Renal cortical epithelial cell (primary cell): ENCODE data around the gene PAGR1. TPM values are rescaled to one million over a fixed set of nuclear protein-coding genes. Genes with fewer than 3 reads are reported as not detected.
A peak's percentile ranks its signal among the peaks of the same experiment; 100 is the strongest.
"Not testable (repeated sequence)": the region's sequence is repeated elsewhere in the genome, so short reads cannot be mapped to it uniquely, and the experiment has no call there.

ENCODE experiments used
- DNase-seq: peaks from one replicate; pipeline ENCODE4 v3.0.0-alpha.2; 2011; ENCODE audit warnings: low read depth
- total RNA-seq: library from RNA; depleted of rRNA; stranded (reverse); fragments of >200 nt; gene quantifications from 2 replicates; pipeline ENCODE4 v1.2.3, GENCODE V29; 2014

PAGR1 gene
- total RNA-seq, result 17.7 and 19.6 TPM in 2 replicates

DNA sequence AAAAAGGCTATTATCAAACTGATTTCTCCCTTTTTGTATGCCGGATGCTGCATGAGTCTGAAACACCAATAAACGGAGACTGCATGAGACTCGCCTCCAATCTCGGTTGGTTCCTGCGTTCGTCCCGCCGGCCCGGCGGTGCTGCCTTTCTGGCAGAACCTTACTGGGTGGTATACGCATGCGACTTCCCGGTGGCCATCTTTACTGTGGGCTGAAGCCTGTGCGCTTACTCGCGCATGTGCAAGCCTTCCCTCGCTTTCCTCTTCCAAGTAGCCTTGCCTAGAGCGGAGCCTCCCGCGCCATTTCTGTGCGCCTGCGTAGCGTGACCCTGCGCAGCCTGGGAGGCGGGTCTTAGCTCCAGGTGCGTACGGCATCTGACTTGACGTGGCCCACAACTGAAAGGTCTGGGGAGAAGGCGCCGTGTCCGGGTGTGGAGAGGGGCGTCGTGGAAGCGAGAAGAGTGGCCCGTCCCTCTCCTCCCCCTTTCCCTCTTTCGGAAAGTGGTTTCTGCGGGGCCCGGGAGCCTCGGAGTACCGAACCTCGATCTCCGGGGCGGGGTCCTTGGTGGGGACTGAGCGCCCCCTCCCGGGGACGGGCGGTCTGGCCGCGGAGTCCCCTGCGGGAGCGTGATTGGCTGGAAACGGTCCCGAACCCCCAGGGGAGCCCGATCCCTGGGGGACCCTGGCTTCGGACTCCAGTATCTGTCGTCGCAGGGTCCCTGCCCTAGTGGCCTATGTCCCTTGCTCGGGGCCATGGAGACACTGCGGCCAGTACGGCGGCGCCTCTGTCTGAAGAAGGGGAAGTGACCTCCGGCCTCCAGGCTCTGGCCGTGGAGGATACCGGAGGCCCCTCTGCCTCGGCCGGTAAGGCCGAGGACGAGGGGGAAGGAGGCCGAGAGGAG, at the start of gene PAGR1:
Gene PAGR1, plus strand, starts transcription at position 360 of the 901 bp plus-strand sequence. Its CDS starts 374 bp downstream, at position 734.
- DNase-seq, result peak; percentile 99

GRCh38 chr16:29766571-29766970, 49.4 kb upstream of the PAGR1 start:
- no peak for DNase-seq

- no peak for DNase-seq
These were observed 48.9 kb upstream of the PAGR1 start for GRCh38 chr16:29767062-29767461.

- no peak for DNase-seq
These were observed 46.4 kb upstream of the PAGR1 start for GRCh38 chr16:29769507-29769906.

- no peak for DNase-seq
These were observed 45.6 kb upstream of the PAGR1 start for GRCh38 chr16:29770250-29770929.

DNA sequence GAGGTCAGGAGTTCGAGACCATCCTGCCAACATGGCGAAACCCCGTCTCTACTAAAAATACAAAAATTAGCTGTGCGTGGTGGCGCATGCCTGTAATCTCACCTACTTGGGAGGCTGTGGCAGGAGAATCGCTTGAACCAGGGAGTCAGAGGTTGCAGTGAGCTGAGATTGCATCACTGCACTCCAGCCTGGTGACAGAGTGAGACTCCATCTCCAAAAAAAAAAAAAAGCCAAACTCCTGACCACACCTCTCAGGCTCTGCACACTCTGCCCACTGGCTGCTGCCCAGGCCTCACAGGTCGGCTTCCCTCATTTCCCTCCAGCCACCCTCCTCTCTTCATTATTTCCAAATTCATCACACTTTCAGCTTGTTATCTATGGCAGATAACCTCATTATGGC, 43.6 kb upstream of the PAGR1 start:
- not testable (repeated sequence) for DNase-seq

GRCh38 chr16:29774730-29775129, 41.2 kb upstream of the PAGR1 start:
- DNase-seq, result no peak

DNA sequence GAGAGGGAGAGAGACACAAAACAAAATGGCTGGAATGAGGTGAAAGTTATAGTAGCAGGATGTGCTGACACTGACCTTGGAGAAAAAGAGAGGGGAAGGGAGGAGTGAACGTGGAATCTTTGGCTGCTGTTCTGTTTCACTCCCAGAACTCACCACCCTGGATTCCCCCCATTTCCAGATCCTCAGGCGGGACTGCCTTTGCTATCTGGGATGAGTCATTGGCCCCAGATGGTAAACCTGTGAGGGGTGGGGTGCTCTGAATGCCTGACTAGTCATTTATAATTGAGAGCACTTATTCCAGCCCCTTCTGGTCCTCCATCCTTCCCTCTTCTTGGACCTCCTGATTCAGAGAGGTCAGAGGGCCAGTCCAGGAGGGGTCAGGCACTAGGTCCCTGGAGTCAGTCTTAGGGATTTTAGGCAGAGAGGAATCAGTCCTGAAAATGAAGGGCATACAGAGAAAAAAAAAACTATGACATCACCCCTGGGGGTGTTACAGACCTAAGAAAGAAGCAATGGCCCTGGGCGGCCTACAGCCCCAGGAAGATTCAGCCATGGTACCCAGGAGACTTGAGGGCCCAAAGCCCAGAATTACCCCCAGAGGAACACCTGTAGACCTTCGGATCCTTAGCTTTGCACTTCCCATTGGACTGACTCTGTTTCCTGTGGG, 40.1 kb upstream of the PAGR1 start:
- peak; percentile 26 for DNase-seq

DNA sequence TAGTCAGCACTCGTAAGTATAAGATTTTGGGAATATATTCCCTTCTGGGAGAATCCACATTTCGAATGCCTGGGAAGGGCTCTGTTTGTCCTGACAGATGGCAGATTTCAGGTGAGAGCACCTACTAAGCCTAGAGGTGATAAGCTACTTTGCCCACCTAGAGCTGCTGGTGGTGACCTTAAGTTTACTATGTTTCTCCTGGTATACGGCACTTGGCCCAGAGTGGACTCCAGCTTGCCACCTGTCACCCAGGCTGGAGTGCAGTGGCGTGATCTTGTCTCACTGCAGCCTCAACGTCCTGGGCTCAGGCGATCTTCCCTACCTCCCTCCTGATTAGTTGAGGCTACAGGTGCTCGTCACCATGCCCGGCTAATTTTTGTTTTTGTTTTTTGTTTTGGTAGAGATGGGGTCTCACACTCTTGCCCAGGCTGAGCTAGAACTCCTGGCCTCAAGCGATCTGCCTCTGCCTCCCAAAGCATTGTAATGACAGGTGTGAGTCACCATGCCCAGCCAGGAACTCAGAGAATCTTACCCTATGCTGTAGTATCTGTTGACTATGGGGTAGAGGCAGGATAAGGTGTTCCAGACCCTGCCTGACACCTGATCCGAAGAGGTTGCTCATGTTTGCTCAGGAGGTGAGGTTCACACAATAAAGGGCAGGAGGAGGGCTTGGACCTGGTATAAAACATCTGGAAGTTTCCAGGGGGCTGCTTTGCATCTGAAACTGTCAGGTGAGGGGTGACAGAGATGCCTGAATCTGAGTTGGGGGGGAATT, 38.2 kb upstream of the PAGR1 start, which contains the start of gene ZG16:
Gene ZG16, plus strand, starts transcription at position 681 of the 775 bp plus-strand sequence. CDS start 1,011 bp downstream, outside the sequence.
- no peak for DNase-seq

DNA sequence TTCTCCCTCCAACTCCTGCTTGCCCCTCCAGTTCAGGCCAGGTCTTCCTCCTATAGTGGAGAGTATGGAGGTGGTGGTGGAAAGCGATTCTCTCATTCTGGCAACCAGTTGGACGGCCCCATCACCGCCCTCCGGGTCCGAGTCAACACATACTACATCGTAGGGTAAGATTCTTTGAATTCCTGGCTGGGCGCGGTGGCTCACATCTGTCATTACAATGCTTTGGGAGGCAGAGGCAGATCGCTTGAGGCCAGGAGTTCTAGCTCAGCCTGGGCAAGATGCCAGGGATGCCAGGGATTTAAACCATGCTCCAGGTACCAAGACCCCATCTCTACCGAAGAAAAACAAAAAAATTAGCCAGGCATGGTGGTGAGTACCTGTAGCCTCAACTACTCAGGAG, 36.5 kb upstream of the PAGR1 start:
- DNase-seq, result no peak

GRCh38 chr16:29783094-29783953, 32.6 kb upstream of the PAGR1 start:
- DNase-seq, result not testable (repeated sequence)

- no peak for DNase-seq
These were observed 31.8 kb upstream of the PAGR1 start for GRCh38 chr16:29784157-29784556.

DNA sequence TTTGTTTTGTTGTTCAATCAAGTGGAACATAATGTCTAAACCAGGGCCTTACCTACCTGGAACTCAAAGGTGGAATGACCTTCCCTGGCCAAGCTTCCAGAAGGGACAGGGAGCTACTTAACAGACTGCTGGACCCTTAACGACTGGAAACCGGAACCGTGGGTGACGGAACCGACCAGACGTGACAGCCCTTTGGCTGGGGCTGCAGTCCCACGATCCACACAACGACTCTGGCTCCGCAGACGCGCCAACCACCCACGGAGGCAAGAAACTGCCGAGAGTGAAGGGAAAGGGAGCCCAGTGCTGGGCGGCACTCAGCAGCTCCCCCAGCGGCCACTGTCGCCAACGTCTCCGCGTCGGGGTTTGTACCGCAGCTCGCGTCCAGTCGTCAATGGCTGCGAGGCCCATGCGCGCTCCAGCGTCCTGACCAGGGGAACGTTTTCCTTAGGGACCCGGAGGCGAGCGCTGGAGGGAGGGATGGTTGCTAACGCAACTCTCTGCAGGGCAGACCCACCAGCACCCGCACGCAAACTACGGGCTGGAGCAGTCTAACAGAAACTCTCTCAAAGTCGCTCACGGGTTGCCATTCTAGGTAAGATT, 31.0 kb upstream of the PAGR1 start:
- DNase-seq, result peak; percentile 52

DNA sequence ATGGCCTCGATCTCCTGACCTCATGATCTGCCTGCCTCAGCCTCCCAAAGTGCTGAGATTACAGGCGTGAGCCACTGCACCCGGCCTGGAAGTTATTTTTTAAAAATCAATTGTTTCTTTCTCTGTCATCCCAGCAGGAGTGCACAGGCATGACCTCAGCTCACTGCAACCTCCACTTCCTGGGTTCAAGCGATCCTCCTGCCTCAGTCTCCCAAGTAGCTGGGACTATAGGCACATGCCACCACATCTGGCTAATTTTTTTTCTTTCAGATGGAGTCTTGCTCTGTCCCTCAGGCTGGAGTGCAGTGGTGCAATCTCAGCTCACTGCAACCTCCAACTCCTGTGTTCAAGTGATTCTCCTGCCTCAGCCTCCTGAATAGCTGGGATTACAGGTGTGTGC, 28.8 kb upstream of the PAGR1 start:
- DNase-seq, result not testable (repeated sequence)

GRCh38 chr16:29789775-29790182, 26.2 kb upstream of the PAGR1 start:
- no peak for DNase-seq

DNA sequence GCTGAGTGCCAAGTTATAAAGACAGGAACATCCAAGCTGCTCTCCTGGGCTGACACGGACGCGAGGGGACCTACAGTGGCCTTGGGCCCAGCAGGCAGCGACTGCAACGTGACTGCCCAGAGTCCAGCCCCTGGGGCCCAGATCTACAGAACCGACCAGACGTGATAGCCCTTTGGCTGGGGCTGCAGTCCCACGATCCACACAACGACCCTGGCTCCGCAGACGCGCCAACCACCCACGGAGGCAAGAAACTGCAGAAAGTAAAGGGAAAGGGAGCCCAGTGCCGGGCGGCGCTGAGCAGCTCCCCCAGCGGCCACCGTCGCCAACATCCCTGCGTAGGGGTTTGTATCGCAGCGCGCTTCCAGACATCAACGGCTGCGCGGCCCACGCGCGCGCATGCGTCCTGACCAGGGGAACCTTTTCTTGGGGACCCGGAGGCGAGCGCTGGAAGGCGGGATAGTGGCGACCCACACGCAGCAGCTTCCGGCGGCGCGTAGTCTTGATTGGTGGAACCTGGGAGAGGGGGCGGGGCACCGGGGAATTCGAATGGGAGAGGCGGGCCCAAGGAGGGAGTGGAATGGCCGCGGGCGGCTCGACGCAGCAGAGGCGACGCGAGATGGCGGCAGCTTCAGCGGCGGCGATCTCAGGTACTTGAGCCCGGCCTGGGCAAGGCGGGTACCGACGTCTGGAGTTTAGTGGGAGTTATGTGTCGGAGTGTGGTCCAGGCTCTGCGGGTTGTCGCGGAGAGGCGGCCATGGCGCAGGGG, 25.6 kb upstream of the PAGR1 start, which contains the start of gene KIF22:
Gene KIF22, plus strand, starts transcription at position 569 of the 766 bp plus-strand sequence. Its CDS starts 9 bp downstream, at position 578.
- DNase-seq, result peak; percentile 93

DNA sequence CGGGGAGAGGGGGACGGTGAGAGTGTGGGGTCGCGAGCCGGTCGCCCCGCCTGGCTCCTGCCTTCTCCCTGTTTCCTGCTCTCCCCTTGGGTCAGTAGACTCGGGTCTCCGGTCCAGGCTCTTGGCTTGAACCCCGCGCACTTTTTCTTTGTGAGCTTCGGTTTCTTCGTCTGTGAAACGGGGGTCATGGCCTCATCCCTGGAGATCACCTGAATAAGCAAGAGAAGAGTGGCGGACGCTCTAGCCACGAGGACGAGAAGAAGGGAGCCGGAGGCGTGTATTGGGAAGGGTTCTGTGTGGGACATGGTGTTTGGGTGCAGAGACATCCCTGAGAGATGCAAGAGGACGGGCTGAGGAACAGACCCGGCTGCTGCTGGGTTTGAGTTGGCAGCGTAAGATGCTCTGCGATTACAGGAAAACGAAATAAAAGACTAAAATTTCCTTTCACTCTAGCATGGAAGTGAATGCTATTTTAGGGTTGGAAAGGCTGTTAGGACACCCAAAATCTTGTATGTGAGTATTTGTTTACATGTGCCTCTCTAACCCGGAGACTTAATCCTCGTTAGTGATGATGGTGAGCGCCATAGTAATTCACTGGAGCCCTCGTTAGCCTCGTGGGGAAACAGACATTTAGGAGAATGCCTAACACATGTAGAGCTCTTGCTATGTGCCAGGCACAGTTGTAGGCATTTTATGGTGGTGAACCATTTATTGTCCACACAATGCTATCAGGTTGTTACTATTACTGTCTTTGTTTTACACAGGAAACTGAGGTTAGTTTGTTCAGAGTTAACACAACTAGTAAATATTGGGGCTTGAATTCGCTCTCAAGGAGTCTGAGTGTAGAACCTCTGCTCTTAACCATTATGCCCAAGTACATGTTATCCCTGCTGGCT, 24.8 kb upstream of the PAGR1 start:
- DNase-seq, result no peak
